Myocyte (in vitro differentiated cells): ENCODE results near the gene PTCD2. TPM values are rescaled to one million over a fixed set of nuclear protein-coding genes. Genes with fewer than 3 reads are reported as not detected.

Experiments
- DNase-seq: peaks from one replicate; pipeline ENCODE4 v3.0.0-alpha.2; 2012; ENCODE audit warnings: low read depth
- polyA plus RNA-seq: library from polyadenylated mRNA; unstranded; fragments of >200 nt; gene quantifications from one replicate; pipeline ENCODE4 v1.2.1, GENCODE V29; 2012; ENCODE audit warnings: missing spikeins
- total RNA-seq: library from RNA; depleted of rRNA; stranded (reverse); fragments of >200 nt; gene quantifications from 2 replicates; pipeline ENCODE4 v1.2.3, GENCODE V29; 2014

PTCD2 gene, protein sequence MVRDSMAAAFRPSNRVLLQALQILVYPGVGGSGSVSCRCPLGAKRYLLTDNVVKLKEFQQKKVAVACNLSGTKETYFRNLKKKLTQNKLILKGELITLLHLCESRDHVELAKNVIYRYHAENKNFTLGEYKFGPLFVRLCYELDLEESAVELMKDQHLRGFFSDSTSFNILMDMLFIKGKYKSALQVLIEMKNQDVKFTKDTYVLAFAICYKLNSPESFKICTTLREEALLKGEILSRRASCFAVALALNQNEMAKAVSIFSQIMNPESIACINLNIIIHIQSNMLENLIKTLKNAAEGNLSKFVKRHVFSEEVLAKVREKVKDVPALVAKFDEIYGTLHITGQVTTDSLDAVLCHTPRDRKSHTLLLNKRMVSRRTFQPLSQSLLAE
- 17.5 and 34.4 TPM in 2 replicates for total RNA-seq
- polyA plus RNA-seq = 10.1 TPM

DNA sequence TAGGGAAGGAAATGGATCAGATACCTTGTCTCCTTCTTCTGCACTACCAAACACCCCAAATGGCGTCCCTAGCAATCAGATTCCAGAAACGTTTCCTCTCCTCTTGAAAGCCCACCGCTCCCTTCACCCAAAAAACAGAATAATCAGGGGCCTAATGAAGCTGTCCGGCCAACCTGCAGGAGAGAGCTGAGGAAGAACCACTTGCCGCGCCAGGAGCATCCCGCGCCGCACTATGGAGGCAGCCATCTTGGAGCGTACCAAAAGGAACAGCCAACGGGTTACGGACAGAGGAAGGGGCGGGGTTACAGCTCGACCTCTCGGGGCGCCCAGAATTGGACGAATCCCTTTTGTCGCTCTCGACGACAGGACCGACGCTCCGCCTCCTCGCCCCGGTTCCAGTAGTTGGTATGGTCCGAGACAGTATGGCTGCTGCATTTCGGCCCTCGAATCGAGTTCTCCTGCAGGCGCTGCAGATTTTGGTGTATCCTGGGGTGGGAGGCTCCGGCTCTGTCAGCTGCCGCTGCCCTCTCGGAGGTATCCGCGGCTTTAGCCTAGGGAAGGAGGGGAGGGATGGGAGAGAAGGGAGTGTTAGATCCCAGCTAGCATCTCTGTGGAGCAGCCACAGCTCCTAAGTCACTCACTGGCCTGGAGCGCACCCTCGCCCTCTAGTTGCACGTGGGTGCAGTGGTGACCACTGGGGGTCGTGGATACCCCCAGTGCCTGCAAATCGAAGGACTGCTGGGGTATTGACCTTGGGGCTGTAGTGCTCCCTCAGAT lies at the start of gene PTCD2, which contains the start of gene MRPS27:
Gene PTCD2 (plus strand): TSS at position 398 of the 777 bp plus-strand sequence. CDS start 10 bp downstream, at position 408.
Gene MRPS27 (minus strand): TSS at position 265 of the 777 bp plus-strand sequence. CDS start 19 bp downstream, at position 246.
- peak; percentile 99 for DNase-seq

DNA sequence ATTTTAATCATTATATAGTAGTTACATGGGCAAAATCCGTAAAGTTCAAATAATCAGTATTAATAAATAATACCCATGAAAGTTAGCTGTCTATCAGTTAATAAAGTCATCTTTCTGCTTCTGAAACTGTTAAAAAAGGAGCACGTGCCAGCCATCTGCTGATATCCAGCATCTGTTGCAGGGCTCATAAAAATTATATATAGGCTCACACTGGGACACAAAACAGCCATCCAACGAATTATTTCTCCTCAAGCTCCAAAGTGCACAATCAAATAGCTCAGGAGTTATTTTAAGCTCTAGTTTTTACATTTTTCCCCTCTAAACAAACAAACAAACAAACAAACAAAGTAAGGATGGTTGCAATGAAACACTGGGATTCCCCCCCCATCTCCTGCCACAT lies 48.5 kb upstream of the PTCD2 start:
- no peak for DNase-seq

DNA sequence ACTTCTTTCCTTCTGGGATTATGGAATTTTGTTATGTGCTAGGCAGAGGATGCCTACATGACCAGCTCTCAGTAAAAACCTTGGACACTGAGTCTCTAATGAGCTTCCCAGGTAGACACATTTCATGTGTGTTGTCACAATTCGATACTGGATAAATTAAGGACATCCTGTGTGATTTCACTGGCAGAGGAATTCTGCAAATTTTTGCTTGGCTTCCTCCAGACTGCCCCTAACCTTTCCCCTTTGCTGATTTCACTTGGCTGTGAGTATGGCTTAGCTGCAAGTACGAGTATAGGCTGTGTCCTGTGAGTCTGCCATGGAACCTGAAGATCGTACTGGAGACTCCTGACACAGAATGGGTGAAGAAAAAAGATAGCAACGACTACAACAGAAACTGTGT lies 47.8 kb upstream of the PTCD2 start:
- DNase-seq = no peak

DNA sequence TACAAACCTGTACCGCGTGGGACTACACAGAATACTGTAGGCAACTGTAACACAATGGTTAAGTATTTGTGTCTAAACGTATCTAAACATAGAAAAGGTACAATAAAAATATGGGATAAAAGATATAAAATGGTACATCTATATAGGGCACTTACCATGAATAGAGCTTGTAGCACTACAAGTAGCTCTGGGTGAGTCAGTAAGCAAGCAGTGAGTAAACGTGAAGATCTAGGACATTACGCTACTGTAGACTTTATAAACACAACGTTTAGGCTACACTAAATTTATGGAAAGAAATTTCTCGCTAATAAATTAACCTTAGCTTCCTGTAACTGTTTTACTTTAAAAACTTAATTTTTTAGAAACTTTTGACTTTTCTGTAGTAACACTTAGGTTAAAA lies 46.6 kb upstream of the PTCD2 start:
- DNase-seq = no peak

DNA sequence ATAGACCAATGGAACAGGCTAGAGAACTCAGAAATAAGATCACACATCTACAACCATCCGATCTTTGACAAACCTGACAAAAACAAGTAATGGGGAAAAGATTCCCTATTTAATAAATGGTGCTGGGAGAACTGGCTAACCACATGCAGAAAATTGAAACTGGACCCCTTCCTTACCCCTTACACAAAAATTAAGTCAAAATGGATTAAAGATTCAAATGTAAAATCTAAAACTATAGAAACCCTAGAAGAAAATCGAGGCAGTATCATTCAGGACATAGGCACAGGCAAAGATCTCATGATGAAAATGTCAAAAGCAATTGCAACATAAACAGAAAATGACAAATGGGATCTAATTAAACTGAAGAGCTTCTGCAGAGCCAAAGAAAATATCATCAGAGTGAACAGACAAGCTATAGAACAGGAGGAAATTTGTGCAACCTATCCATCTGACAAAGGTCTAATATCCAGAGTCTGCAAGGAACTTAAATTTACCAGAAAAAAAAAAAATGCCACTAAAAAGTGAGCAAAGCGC lies 43.9 kb upstream of the PTCD2 start:
- no peak for DNase-seq

DNA sequence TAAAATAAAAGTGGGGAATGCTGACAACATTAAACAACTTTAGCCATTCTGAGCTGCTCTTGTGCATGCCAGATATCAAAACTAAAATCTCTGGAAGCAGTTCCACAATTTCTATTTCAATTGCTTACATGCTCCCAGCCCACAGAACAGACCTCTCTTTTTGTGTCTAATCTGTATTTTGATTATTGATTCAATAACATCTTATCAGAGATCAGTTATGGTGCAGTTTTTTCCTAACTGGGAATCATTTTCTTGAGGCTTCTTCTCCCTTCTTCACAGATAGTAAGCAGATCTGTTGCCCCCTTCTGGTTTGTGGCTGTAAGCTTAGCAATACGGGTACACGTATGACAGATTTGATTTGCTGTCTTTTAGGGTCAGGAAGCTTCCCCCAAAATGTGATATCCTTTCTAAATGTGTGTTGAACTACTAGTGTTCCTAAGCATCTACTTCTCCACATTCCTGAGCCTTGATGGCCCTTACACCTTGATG lies 39.5 kb upstream of the PTCD2 start:
- DNase-seq = peak; percentile 52

DNA sequence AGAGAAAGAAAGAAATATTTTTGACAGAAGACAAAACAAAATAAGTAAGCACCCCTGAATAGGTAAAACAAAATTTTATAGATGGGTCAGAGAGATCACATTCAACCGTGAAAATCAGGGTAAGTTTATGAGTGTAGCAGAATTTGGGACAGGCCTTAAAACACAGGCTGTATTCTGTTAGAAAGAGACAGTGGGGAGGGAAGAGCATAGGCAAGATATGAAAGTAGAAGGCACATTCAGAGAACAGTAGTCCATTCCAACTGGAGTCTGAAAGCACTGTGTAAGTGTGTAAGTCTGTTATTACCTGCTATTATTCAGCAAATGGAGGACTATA lies 38.8 kb upstream of the PTCD2 start:
- DNase-seq = no peak

DNA sequence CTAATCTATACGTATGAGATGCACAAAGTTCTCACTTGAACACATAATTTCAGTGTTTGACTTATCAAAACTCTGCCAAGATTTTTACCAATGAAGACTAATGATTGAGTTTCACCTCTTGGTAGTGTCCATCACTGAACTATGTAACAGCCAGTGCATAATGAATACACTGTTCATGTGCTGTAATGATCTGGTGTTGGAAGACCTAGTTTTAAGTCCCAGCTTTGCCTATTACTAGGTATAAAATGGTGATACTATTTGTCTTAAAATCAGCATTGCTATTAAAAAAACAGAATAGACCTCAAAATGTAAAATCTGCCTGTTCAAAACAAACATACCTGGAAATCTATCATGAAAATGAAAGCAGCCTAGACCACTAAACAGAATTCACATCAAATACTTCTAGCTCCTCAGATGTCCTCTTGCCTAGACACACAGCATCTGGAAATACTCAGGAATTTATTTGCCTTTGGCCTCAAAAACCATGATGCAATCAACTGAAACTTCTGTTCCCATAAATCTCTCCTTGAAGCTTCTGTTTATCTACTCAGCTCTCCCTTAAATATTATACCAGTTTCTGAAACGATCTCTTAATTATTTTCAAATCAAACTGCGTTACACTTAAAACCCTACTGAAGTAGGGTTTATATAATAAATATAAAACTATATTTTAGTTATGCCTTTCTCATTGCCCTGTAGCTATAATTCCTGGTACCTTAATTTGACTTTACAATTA lies 38.2 kb upstream of the PTCD2 start:
- DNase-seq = peak; percentile 65

DNA sequence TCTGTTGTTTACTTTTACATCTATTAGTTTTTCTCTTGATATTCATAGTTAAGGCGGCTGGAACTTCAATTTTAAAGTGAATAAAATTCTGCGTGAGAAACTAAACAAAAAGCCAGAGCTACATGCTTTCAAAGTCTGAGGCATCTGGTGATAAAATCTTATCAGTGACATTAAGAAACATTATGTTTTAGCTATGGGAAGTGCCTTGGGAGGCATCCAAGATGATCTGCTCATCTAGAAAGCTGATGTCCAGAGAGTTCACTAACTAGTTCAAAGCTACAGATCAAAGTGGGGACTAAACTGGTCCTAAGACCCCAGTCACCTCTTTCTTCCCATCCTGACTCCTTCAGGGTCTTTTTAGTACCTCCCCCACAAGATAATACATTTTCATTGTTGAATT lies 37.3 kb upstream of the PTCD2 start:
- no peak for DNase-seq

DNA sequence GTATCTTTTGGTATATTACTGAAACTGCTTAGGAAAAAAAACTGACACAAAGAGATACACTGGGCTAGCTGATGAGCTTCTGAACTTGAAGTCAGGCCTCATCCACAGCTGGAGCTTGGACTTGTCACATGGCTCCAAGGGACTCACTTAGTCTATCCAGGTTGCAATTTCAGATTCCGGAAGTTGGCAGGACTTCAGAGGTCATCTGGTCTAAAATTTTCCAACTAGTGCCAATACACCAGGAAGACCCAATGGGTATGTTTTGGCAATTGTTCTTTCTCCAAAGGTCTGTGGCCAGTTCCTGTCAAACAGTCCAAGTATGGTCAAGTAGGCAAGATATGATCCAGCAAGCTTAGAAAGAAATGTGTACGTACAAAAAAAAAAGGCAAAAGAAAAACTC lies 36.8 kb upstream of the PTCD2 start:
- DNase-seq = no peak

DNA sequence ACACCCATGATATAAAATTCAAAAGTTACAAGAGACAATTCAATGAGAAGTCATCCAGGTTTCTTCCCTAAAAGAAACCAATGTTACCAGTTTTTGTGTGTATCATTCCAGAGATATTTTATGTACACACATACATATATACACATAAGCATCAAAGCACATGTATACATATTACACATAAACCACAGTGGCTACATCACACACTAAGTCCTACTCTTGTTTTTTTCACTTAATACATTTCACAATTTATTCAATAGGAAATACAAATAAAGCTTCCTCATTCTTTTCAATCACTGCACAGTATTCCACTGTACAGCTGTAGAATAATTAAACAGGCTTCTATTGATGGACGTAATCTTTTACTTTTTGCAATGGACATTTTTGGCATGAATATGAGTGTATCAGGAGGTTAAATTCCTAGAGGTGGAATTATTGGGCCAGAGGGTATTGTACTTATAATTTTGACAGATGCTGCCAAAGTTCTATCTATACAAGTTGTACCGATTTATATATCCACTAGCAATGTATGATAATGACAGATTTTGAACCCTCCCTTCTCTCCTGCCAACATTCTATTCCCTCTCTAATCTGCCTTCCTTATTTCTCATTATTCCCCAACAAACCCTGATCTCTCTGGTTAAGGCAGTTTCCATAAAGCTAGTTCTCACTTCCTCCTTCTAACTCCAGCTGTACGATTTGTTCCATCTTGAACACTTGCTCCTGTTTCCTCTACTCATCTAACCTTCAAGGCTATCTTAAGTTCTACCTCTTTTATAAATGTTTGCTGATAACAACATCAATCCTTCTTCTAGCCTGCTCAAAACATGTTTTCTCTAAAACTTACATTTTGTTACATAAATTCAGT lies 35.4 kb upstream of the PTCD2 start:
- DNase-seq = no peak

DNA sequence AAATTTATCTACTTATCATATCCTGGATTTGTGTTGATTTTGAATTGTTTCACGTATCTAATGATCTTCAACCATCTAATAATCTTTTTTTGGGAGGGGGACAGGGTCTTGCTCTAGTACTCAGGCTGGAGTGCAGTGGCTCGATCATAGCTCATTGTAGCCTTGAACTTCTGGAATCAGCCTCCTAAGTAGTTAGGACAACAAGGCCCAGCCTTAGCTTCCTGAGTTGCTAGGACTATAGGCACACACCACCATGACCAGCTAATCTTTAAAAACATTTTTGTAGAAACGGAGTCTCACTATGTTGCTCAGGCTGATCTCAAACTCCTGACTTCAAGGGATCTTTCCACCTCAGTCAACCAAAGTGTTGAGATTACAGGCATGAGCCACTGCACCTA lies 34.8 kb upstream of the PTCD2 start:
- DNase-seq = no peak

DNA sequence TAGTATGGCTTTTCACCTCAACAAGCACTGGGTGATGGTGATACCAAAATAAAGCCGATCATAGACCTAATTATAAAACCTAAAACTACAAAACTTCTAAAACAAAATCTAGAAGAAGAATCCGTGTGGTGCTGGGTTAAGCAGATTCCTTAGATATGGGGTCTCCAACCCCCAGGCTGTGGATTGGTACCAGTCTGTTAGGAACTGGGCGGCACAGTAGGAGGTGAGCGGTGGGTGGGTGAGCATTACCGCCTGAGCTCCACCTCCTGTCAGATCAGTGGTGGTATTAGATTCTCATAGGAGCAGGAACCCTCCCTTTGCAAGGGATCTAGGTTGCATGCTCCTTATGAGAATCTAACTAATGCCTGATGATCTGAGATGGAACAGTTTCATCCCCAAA lies 33.4 kb upstream of the PTCD2 start:
- DNase-seq = no peak

DNA sequence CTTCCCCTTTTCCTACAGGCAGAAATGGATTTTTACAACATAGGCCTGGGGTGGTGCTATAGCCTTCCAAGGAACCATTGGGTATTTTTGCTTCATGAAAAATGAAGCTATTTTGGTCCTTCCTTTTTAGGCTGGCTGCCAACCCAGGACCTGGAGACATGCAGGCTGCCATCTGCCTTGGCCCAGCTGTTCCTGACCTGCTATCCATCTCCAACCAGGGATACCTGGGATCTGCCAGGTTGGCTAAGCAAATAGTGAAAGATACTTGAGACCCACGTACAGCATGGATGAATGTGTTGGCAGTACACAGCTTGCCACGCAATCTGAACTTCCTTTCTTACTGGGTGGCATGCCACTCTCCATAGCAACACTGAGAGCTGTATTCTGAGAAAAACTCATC lies 31.2 kb upstream of the PTCD2 start:
- DNase-seq = peak; percentile 77

DNA sequence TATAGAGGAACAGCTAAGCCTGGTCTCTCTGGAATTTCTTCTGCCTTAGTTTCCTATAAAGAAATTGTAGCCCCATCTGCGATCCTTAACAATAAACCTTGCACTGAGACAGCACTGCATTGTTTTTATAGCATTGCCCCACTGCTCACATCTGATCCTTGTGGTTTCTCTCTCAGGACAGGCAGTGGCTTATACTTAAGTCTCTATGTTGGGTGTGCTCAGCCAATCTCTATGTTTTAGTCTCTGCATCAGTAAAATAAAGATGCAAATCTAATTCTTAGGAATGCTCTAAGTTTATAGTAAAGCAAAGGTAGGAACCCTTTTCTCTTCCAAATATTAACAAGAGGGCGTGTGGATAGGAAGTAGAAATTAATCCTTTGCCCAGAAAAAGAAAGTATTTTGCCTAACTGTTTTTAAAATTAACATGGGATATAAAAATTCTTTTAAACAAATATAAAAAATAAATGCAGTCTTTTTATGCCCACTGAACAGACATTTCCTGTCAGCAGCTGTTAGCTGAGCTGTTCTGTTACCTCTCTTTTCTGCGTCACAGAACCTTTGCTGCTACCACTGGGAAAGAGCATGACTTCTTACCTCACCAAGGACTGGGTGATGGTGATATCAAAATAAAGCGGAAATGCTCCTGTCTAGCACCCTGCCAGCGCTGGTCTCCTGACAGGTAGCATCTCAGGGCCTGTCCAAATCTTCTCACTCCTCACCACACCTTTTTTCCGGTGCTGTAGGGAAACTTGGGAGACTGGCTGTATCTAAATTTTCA lies 29.6 kb upstream of the PTCD2 start:
- peak; percentile 34 for DNase-seq

DNA sequence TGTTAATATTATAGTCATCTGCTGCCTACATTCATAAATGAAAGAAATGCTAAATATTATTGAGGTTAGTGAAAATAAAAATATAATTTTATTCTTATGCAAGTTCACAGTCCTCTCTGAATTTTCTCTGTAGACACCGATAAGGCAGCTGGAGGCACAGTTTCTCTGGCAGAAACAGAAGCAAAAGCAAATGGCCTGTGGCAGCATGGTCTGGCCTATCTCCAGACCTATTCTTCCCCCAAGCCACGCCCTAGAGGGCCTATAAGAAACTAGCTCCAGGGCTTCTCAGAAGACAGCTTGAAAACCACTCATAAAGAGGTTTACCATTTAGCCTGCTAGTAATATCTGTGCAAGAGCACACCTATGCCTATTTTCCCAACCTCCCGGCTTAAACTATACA lies 28.6 kb upstream of the PTCD2 start:
- peak; percentile 51 for DNase-seq

DNA sequence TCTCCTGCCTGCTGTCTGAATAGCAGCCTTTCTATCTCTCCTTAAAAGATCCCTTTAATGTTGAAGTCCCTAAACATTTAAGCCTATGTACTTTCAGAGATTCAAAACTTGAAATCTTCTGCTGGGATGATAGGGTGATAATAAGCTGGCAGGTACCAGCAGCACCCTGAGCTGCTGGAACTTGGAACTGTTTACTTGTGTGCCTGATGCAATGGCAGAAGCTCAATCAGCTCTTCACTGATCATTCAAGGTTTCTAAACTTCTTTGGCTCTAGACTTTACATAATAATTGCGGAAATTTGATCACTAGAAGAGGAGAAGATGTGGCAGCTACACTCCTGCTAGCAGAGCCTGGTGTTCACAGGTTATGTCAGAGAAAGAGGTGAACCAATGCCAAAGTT lies 27.8 kb upstream of the PTCD2 start:
- DNase-seq = no peak

DNA sequence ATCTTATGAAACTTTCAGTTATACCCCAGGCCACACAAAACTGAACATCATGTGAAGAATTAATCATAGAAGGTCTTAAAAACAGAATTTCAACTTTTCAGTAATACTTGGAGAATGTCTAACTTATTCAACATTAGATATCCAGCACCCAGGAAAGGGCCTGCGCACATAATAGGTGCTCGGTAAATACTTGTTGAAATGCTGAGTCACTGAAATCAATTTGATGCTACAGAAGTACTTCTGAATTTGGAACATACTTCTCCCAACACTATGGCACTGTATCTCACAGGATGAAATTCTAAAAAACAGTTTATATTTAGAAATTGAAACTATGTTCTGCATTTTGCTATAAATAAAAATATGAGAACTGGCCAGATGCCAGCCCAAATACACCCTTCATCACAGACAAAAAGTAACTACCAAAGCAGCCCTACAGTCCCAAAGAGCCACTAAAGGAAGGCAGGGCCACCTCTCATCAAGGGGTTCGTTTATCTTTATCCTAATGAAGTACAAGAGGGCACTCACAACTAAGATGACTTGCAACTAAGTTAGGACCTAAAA lies 26.6 kb upstream of the PTCD2 start:
- DNase-seq = no peak

DNA sequence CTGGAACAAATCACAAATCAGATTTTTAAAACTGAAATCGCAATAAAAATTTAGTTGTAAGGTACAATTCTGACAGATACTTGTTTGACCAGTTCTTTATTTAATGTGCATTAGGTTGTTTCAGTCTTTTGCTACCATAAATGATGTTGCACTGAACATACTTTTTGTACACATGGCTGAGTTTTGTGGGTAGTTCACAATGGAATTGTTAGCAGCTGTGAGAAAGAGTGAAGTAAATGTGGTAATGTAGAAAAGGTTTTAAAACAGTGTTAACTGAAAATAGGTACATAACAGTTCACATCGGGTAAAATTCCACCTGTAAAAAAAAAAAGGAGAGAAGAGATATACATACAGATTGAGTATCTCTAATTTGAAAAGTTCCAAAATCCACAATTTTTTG lies 25.7 kb upstream of the PTCD2 start:
- DNase-seq = no peak
